HG03064 (cell line): Measurements from ENCODE around the gene DMBT1.
"Not testable (repeated sequence)": the region's sequence is repeated elsewhere in the genome, so short reads cannot be mapped to it uniquely, and the experiment has no call there.

Experiments used
- ATAC-seq: cut with Tn5 transposase; IDR thresholded peaks from one replicate; pipeline ENCODE4 v1.9.1; 2021; ENCODE audit warnings: low read depth; ENCODE audit not compliant: unreplicated experiment

Gene DMBT1

GRCh38 chr10:122577311-122577885 is 16.8 kb downstream of the DMBT1 start:
- ATAC-seq, result no peak

GRCh38 chr10:122586070-122586469 is 25.5 kb downstream of the DMBT1 start:
- not testable (repeated sequence) for ATAC-seq

GRCh38 chr10:122587098-122587760 is 26.7 kb downstream of the DMBT1 start:
- ATAC-seq, result no peak

GRCh38 chr10:122588381-122588780 is 27.8 kb downstream of the DMBT1 start:
- no peak for ATAC-seq

GRCh38 chr10:122590153-122590552 is 29.6 kb downstream of the DMBT1 start:
- ATAC-seq, result no peak

- no peak for ATAC-seq
These were observed 31.2 kb downstream of the DMBT1 start for GRCh38 chr10:122591736-122592135.

- no peak for ATAC-seq
These were observed 31.6 kb downstream of the DMBT1 start for GRCh38 chr10:122592161-122592560.

GRCh38 chr10:122617476-122618270 is 57.1 kb downstream of the DMBT1 start:
- no peak for ATAC-seq

GRCh38 chr10:122618461-122619165 is 58.1 kb downstream of the DMBT1 start:
- no peak for ATAC-seq

- not testable (repeated sequence) for ATAC-seq
These were observed 60.4 kb downstream of the DMBT1 start for GRCh38 chr10:122620961-122621360.

GRCh38 chr10:122624546-122624945 is 64.0 kb downstream of the DMBT1 start:
- no peak for ATAC-seq

GRCh38 chr10:122630526-122630925 is 70.0 kb downstream of the DMBT1 start:
- ATAC-seq, result no peak

- ATAC-seq, result no peak
These were observed 71.5 kb downstream of the DMBT1 start for GRCh38 chr10:122632031-122632430.

GRCh38 chr10:122632576-122632975 is 72.0 kb downstream of the DMBT1 start:
- ATAC-seq, result no peak

GRCh38 chr10:122636953-122637352 is 76.4 kb downstream of the DMBT1 start:
- ATAC-seq, result no peak

GRCh38 chr10:122637376-122637775 is 76.8 kb downstream of the DMBT1 start:
- no peak for ATAC-seq

GRCh38 chr10:122638106-122638505 is 77.6 kb downstream of the DMBT1 start:
- ATAC-seq, result no peak

- no peak for ATAC-seq
These were observed 79.2 kb downstream of the DMBT1 start for GRCh38 chr10:122639801-122640200.

GRCh38 chr10:122640921-122641320 is 80.4 kb downstream of the DMBT1 start:
- no peak for ATAC-seq

- no peak for ATAC-seq
These were observed 82.4 kb downstream of the DMBT1 start for GRCh38 chr10:122642726-122643605.
